Gastroesophageal sphincter (tissue), 3 donors: ENCODE measurements around the gene PTPN13.

Experiments used
- POLR2A ChIP-seq, 2 donors: fragments of 450-650 bp; IDR thresholded peaks; one replicate each; pipeline ENCODE4 v1.6.1; 2017; ENCODE audit warnings: antibody characterized with exemption in 2 of 2, mild to moderate bottlenecking in 2 of 2, moderate library complexity in 1 of 2
- POLR2AphosphoS5 ChIP-seq: sonication (generic); formaldehyde crosslinking; IDR thresholded peaks from one replicate; pipeline ENCODE4 v1.6.1; 2017; ENCODE audit warnings: antibody characterized with exemption
- TF ChIP-seq, protein P1 (sequence below), 4 experiments: fragments of 200-600 bp in 2 of 4; fragments of 450-650 bp in 2 of 4; sonication (generic) in 1 of 4; IDR thresholded peaks; one replicate each; pipeline ENCODE4 v1.5.1; 2017 to 2019; ENCODE audit warnings: antibody characterized with exemption in 4 of 4, mild to moderate bottlenecking in 2 of 4, moderate library complexity in 2 of 4

GRCh38 chr4:86549163-86549788 lies 44.8 kb upstream of the PTPN13 start:
- TF ChIP-seq, protein P1, sequence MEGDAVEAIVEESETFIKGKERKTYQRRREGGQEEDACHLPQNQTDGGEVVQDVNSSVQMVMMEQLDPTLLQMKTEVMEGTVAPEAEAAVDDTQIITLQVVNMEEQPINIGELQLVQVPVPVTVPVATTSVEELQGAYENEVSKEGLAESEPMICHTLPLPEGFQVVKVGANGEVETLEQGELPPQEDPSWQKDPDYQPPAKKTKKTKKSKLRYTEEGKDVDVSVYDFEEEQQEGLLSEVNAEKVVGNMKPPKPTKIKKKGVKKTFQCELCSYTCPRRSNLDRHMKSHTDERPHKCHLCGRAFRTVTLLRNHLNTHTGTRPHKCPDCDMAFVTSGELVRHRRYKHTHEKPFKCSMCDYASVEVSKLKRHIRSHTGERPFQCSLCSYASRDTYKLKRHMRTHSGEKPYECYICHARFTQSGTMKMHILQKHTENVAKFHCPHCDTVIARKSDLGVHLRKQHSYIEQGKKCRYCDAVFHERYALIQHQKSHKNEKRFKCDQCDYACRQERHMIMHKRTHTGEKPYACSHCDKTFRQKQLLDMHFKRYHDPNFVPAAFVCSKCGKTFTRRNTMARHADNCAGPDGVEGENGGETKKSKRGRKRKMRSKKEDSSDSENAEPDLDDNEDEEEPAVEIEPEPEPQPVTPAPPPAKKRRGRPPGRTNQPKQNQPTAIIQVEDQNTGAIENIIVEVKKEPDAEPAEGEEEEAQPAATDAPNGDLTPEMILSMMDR (IDR thresholded peaks at IDR 0.05), result no peak
- TF ChIP-seq POLR2AphosphoS5 (no peak), POLR2A (IDR thresholded peaks at IDR 0.05) (no peak)
